ENCODE data around the gene ID3.
"Not testable (repeated sequence)": the region's sequence is repeated elsewhere in the genome, so short reads cannot be mapped to it uniquely, and the experiment has no call there.

Gene ID3

DNA sequence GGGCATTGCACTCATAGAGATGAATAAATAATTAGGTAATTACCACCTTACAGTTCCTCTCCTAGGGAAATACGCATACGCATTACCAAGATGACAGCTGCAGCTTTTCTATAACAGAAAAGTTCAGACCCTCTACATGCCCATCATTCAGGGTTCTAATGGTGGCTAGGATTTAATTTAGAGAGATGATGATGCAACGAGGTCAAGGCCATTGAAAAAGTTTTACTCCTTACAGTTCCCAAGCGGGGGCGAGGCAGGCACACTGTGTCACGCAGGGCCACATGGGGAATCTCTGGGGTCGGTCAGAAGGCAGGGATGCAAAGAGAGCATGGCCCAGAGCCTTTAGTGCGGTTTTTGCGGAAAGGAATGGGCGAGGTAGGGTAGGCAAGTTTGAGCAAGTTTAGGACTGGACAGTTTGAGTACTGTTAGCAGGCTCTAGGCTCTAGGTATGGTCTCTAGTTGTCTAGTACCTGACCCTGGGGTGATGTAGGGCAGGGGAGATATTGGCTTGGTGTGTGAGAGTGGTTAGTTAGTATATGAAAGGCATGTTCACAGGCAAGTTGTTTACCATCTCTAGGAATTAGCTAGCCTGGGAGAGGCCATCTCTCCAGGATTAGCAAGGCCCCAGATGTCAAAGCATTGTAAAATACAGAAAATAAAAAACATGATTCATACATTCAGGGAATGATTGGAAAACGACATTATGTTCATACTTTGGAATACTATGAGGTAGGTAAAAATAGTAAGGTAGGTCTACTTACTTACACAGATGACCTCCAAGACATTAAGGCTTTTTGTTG is 29.6 kb upstream of the ID3 start:
- DNase-seq = no peak

DNA sequence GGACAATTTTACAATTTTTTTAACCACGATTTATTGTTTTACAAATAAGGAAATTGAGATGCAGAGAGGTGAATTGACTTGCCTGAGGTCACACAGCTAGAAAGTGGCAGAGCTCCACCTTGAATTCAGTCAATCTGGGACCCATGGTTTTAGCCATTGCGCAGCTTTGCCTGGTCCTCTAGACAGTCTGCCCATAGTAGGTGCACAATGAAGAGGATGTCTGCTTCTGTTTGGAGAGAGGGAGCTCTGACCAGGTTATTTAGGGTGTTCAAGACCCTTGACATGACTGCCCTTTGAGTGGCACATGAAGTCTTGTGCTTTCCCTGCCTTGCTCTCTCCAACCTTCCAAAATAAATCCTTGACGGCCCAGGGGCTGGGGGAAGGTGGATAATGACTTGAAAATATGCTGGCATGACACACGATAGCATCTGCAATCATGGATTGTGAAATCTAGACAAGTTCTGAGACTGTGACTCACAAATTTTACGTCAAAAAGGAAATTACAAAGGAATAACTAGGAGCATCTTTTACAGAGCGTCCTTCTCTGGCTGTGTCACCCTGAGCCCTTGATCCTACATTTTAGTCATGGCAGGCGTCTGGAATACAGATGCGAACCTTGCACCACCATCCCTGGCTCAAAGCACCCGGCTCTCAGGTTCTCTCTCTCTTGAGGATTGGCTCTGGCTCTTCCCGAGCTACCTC is 26.2 kb upstream of the ID3 start:
- DNase-seq = no peak

- DNase-seq = not testable (repeated sequence)
Measured at GRCh38 chr1:23583727-23584126, 24.4 kb upstream of the ID3 start.

DNA sequence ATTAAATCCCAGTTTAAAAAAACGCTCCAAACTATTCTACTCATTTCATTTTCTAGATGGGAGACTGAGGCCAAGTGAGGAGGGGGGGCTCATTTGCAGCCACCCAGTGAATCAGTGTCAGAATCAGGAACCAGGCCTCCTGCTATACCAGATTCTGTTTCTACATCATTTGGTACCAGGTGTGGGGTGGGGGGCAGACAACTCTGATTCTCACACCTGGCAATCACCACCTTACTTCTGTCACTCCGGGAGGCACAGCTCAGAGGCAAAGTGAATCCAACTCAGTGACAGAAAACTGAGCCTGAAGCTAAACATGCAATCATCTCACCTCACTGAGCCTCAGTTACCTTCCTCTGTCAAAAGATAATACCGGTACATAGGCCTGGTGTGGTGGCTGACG is 23.5 kb upstream of the ID3 start:
- DNase-seq = no peak

DNA sequence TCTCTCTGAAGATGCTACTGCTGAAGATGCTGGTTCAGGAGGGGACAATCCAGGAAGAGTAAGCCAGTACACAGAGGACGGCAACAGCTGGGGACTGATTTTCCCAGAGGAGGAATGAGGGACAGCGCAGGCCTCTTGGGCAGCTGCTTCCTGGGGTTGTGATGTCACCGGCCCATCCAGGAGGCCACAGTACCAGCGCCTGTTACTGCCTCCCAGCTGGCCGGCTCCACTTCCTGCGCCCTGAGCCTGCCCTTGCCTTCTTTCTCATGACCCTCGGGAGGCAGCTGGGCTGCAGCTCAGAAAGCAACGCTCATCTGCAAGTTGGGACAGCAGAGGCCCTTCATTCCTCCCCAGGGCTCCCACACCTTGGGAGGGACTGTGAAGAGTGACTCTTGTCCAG is 21.9 kb upstream of the ID3 start:
- DNase-seq = no peak

- no peak for DNase-seq
Measured at GRCh38 chr1:23578997-23579363, 19.7 kb upstream of the ID3 start.

DNA sequence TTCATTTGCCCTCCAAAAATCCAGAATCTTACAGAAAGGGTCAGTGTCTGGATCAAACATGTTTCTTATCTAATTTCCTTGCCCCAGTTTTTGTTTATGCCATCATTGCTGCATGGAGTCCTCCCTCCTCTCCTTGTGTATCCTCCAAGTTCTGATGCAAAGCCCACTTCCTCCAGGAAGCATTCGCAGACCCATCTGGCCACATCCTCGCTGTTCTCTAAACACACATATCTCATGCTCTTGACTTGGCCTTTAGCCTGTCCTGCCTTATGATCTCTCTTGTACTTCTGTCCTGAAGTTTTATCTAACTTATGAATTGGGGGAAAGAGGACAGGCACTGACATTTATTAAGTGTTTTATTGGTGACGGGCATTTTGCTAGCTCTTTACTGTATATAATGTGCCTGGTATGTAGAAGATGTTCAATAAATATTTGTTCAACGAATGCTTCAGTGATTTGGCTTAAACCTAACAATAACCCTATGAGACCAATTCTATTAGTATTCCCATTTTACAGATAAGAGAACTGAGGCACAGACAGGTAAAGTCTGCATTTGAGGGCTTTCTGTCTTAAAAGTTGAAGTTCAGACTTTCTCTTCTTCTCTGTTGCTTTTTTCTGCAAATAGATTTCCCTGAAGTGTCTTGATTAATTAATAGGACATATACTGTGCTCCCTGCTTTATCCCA is 19.2 kb upstream of the ID3 start:
- no peak for DNase-seq

GRCh38 chr1:23577056-23578004 is 18.0 kb upstream of the ID3 start:
- DNase-seq = no peak

DNA sequence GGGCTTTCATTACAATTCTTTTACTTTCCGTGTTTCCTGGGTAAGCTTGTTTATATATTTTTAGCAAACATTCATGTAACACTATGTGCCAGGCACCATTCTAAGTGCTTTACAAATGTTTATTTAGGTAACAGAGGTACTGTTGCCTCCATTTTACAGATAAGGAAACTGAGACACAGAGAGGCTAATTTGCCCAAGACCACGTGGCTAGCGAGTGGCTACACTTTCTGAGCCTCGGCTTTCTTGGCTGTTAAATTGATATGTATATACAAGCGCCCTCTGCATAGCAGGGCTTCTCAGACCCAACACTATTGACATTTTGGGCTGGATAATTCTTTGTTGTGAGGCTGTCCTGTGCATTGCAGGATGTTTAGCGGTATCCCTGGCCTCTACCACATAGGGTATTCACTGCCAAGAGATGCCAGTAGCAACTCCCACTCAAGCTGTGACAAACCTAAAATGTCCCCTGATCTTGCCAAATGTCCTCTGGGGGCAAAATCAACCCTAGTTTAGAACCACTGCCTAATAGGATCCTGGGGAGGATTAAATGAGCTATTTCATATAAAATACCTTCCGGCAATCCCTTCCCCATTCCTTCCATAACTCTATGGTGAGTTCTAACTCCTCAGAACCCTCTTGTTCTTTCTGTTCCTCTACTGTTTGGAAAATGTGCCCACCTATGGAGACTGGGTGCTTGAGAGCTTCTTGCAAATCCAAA is 17.2 kb upstream of the ID3 start:
- DNase-seq = no peak

DNA sequence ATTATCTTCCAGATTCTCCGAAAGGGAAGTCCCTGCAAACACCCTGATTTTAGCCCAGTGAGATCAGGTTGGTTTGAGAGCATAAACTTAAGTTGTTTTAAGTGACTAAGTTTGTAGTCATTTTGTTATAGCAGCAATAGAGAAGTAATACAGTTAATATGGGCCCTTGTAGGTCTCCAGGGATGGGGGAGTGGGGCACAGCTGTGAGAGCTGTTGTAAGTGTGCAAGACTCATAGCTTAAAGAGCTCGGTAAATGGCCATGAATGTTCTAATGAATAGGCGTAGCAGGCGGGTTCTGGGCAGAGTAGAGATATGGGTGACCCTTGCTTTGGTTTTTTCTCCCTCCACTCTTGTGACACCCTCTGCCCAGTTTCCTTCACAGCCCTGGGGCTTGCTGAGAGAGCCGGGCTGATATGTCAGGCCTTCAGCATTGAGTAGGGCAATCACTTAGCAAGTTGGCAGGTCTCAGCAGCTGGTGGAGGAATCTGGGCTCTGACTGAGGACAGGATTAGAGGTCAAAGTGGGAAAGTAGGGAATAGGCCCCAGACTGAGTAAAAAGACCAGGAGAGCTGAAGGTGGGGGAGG is 16.0 kb upstream of the ID3 start:
- no peak for DNase-seq

DNA sequence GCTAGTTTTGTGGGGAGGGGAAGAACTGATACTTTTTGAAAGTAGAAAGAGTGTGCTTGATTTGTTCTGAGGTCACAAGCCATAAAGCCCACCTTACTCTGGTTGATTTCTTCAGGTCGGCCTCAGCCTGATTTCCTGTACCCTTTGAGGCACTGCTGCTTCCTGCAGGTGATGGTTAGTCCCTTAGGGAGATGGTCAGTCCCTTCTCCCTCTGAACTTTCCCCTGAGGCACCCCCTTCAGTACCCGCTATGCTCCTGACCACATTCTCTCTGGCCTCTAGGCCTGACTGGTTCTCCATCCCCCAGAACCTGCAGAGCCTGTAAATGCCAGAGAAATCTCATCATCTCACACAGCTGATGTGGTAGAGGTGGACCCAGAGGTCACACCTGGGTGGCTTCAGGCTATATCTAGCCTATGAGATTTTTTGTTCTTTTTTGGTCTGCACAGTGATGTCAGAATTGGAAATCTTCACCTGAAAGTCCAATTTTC is 15.0 kb upstream of the ID3 start:
- DNase-seq = no peak

- no peak for DNase-seq
Measured at GRCh38 chr1:23573574-23574182, 14.4 kb upstream of the ID3 start.

GRCh38 chr1:23571465-23571864 is 12.2 kb upstream of the ID3 start:
- DNase-seq = no peak

GRCh38 chr1:23570001-23570691 is 10.8 kb upstream of the ID3 start:
- no peak for DNase-seq

DNA sequence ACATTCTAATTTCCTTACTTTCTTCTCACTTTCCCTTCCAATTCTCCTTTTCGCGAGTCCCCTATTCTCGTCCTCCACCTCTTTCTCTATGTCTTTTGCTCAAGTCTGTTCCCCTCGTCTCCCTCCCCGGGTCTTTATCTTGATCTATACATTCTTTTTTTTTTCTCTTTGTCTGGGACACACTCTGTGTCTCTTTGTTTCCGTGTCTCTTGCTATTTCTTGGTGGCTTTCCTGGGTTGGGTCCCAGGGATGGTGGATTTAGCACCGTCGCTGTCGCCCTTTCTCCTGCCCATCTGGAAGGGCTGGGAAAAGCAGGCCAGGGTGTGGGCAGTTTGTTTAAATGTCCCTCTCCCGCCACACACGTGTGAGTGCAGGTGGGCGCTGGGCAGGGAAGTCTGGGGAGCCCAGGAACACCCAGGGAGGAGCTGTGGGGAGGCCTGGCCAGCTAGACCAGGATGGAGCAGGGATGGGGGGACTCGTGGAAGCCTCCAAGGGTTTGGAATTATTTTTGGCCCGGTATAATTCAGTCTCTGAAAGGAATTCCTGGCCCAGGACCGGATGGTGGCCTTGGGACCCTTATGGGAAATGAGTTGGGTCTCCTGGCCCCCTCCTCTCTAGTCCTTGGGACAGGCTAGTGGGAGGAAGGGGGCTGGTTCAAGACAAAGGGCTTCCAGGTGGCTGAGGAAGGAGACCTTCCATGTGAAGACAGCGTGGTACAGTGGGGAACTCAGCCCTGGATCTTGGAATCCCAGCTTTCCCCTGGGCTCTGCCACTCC is 9.5 kb upstream of the ID3 start:
- no peak for DNase-seq

- DNase-seq = no peak
Measured at GRCh38 chr1:23567996-23568607, 8.8 kb upstream of the ID3 start.

GRCh38 chr1:23567629-23567995 is 8.3 kb upstream of the ID3 start:
- DNase-seq = no peak

DNA sequence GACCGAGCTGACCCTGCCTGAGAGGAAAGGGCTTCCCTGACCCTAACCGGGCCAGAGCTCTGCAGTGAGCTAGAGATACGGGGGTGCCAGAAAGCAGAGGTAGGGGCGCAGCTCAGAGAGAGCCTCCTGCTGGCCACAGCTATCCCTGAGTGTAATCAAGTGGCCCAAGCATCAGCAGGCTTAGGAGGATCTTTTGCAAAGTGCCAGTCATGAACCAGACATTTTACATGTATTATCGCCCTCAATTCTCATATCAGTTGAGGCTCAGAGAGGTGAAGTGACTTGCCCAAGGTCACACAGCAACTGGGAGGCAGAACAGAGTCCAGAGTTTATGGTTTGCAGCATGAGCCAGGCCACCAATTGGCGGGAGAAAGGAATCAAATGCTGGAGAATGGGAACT is 7.0 kb upstream of the ID3 start:
- DNase-seq = no peak

DNA sequence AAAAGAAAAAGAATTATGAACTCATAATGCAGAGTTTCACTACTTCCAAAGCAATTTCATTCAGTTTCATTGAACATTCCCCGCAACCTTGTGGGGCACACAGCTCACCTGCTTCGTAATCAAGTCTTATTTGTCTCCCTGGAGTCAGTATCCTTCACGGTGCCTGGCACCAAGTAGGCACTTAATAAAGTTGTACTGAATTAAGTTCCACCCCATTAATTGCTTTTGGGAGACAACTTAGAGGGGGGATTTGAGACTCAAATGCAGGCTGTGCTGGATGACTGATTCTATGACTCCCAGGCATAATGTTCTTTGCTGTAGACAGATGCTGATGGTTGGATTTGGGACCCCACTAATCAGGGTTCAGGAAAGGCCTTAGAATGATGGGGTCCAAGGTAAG is 6.5 kb upstream of the ID3 start:
- no peak for DNase-seq
